AG04449 (cell line): ENCODE data around the gene TIE1.

ENCODE experiments used
- CTCF ChIA-PET: fragments of 350-600 bp; formaldehyde crosslinking; extraction: SDS; loops from one replicate; lab custom pipeline; 2021; ENCODE audit warnings: antibody characterized with exemption; lab: Yijun Ruan, JAX
- POLR2A ChIA-PET: fragments of 400-600, 350-600 bp; formaldehyde crosslinking; extraction: SDS; loops from one replicate; lab custom pipeline; 2020; ENCODE audit warnings: antibody characterized with exemption, inconsistent platforms; lab: Yijun Ruan, JAX
- DNase-seq: peaks from one replicate; pipeline ENCODE4 v3.0.0-alpha.2; 2010; ENCODE audit warnings: low read depth, low spot score
- H3K4me3 ChIP-seq: 2 replicates; pipeline ENCODE4 v1.5.1; 2011; ENCODE audit warnings: low read depth, mild to moderate bottlenecking, control low read depth, low read length
- CTCF ChIP-seq: IDR thresholded peaks from one replicate; pipeline ENCODE4 v1.5.1; 2011; ENCODE audit warnings: mild to moderate bottlenecking, moderate library complexity, low read length, control low read depth, inconsistent platforms; ENCODE audit not compliant: insufficient read depth; ENCODE audit errors: missing control alignments

Gene TIE1

GRCh38 chr1:43284546-43285110 lies 16.2 kb upstream of the TIE1 start:
- TF ChIP-seq CTCF = no peak
- DNase-seq = no peak
- CTCF ChIA-PET = interaction anchor here (0.8 kb wide), 1 partner anchor 9 kb away, joined by 3 read pairs; no protein-coding TSS in a partner anchor
- POLR2A ChIA-PET = no interaction called here
- H3K4me3 ChIP-seq = no peak overlapping the region

- ChIA-PET CTCF (interaction anchor here (0.9 kb wide), 1 partner anchor 58 kb away, joined by 3 read pairs; no protein-coding TSS in a partner anchor), POLR2A (no interaction called here)
- H3K4me3 ChIP-seq = no peak within 1 kb of the TSS
- no peak for TF ChIP-seq CTCF
- DNase-seq = no peak
Measured at GRCh38 chr1:43285269-43285990, 15.4 kb upstream of the TIE1 start, which contains the start of gene C1orf210. Gene C1orf210, minus strand, starts transcription at chr1:43285581. Its CDS starts 2,311 bp downstream, at chr1:43283270.

- no peak overlapping the region for H3K4me3 ChIP-seq
- no peak for DNase-seq
- TF ChIP-seq CTCF = no peak
- ChIA-PET POLR2A (no interaction called here), CTCF (interaction anchor here (0.9 kb wide), 1 partner anchor 59 kb away, joined by 3 read pairs; no protein-coding TSS in a partner anchor)
Measured at GRCh38 chr1:43286115-43286514, 14.7 kb upstream of the TIE1 start.

DNA sequence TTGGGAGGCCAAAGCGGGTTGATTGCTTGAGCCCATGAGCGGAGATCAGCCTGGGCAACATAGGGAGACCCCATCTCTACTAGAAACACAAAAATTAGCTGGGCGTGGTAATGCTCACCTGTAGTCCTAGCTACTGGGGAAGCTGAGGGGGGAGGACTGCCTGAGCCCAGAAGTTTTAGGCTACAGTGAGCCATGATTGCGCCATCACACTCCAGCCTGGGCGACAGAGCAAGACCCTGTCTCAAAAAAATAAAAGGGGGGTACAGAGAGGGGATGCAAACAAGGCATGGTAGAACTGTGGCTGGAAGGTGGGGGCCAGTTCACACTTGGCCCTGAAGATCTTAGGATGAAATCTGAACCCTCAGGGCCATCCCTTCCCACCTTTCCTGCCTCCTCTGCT lies 14.2 kb upstream of the TIE1 start:
- TF ChIP-seq CTCF = no peak
- no peak for DNase-seq
- no peak overlapping the region for H3K4me3 ChIP-seq
- CTCF ChIA-PET = no interaction called here
- POLR2A ChIA-PET = no interaction called here

GRCh38 chr1:43288058-43288784 lies 12.6 kb upstream of the TIE1 start:
- DNase-seq = no peak
- H3K4me3 ChIP-seq = no peak overlapping the region
- CTCF ChIA-PET = no interaction called here
- TF ChIP-seq CTCF = no peak
- POLR2A ChIA-PET = no interaction called here
